OCI-LY1 (cell line): Measurements from ENCODE around the gene SDR42E2.
"Not testable (repeated sequence)": the region's sequence is repeated elsewhere in the genome, so short reads cannot be mapped to it uniquely, and the experiment has no call there.

Experiments used
- H2AFZ ChIP-seq: fragments of 200-600 bp; sonication (generic), shearing (Covaris generic); 2 replicates; pipeline ENCODE4 v1.6.0; 2014; ENCODE audit warnings: antibody characterized with exemption, mild to moderate bottlenecking, low read length
- H3F3A ChIP-seq: fragments of 200-600 bp; sonication (generic), shearing (Covaris generic); 2 replicates; pipeline ENCODE4 v1.6.0; 2014; ENCODE audit warnings: mild to moderate bottlenecking, antibody characterized with exemption, low read length, moderate library complexity; ENCODE audit not compliant: insufficient read depth
- H3K27ac ChIP-seq: fragments of 200-600 bp; sonication (generic); 2 replicates; pipeline ENCODE4 v1.5.1; 2014; ENCODE audit warnings: low read length, mixed run types, mild to moderate bottlenecking, low read depth; ENCODE audit not compliant: poor library complexity, severe bottlenecking
- H3K27me3 ChIP-seq: fragments of 200-600 bp; sonication (generic); 2 replicates; pipeline ENCODE4 v1.6.0; 2014; ENCODE audit warnings: antibody characterized with exemption, mild to moderate bottlenecking, low read length, moderate library complexity; ENCODE audit not compliant: insufficient read depth
- H3K36me3 ChIP-seq: fragments of 200-600 bp; sonication (generic); 2 replicates; pipeline ENCODE4 v1.6.1; 2014; ENCODE audit warnings: mild to moderate bottlenecking, antibody characterized with exemption, low read length, moderate library complexity, mixed read lengths; ENCODE audit not compliant: insufficient read depth
- H3K4me1 ChIP-seq: fragments of 200-600 bp; sonication (generic); 2 replicates; pipeline ENCODE4 v1.5.1; 2014; ENCODE audit warnings: mild to moderate bottlenecking, low read length, moderate library complexity; ENCODE audit not compliant: insufficient read depth, severe bottlenecking
- H3K4me2 ChIP-seq: fragments of 200-600 bp; sonication (generic), shearing (Covaris generic); 2 replicates; pipeline ENCODE4 v1.6.1; 2014; ENCODE audit warnings: low read length
- H3K4me3 ChIP-seq: fragments of 200-600 bp; sonication (generic); 2 replicates; pipeline ENCODE4 v1.5.1; 2014; ENCODE audit warnings: low read length, low read depth, mild to moderate bottlenecking, mixed read lengths; ENCODE audit not compliant: poor library complexity, severe bottlenecking
- H3K79me2 ChIP-seq: fragments of 200-600 bp; shearing (Covaris generic); 2 replicates; pipeline ENCODE4 v1.6.1; 2016; ENCODE audit warnings: mixed run types, low read length, mixed read lengths; ENCODE audit not compliant: insufficient read depth
- H3K9ac ChIP-seq: fragments of 200-600 bp; sonication (generic), shearing (Covaris generic); 2 replicates; pipeline ENCODE4 v1.6.1; 2014; ENCODE audit warnings: mild to moderate bottlenecking, low read length, mixed read lengths
- H3K9me2 ChIP-seq: fragments of 200-600 bp; sonication (generic), shearing (Covaris generic); 2 replicates; pipeline ENCODE4 v1.6.1; 2014; ENCODE audit warnings: low read depth, mild to moderate bottlenecking, low read length, mixed read lengths
- H3K9me3 ChIP-seq: fragments of 200-600 bp; shearing (Covaris generic); 2 replicates; pipeline ENCODE4 v1.6.1; 2014; ENCODE audit warnings: low read length, mixed read lengths
- H4K20me1 ChIP-seq: fragments of 200-600 bp; sonication (generic), shearing (Covaris generic); 2 replicates; pipeline ENCODE4 v1.6.0; 2016; ENCODE audit warnings: mild to moderate bottlenecking, low read length; ENCODE audit not compliant: insufficient read depth
- CTCF ChIP-seq: fragments of 200-600 bp; sonication (generic), shearing (Covaris generic); IDR thresholded peaks from 2 replicates; pipeline ENCODE4 v1.5.1; 2017; ENCODE audit warnings: mild to moderate bottlenecking, antibody characterized with exemption, low read length, moderate library complexity, mixed read lengths
- EZH2 ChIP-seq: fragments of 200-600 bp; sonication (generic), shearing (Covaris generic); IDR thresholded peaks from 2 replicates; pipeline ENCODE4 v1.8.0; 2017; ENCODE audit warnings: borderline replicate concordance, mixed run types, mild to moderate bottlenecking, antibody characterized with exemption, low read length, moderate library complexity, mixed read lengths

Gene SDR42E2

GRCh38 chr16:22216191-22216831, 54.0 kb downstream of the SDR42E2 start:
- peaks cover 38% of the 10 kb centered on the region for H3K36me3 ChIP-seq
- H3K9me2 ChIP-seq = no peaks in the 10 kb centered on the region
- peaks cover 37% of the 10 kb centered on the region for H3K4me1 ChIP-seq
- peak overlapping the region; percentile 14; the same call in 1 of the 2 replicates for H3K9ac ChIP-seq
- no peaks in the 10 kb centered on the region for H3K27me3 ChIP-seq
- no peaks in the 10 kb centered on the region for H3F3A ChIP-seq
- peak overlapping the region; percentile 55 for H3K4me2 ChIP-seq
- TF ChIP-seq CTCF (no peak), EZH2 (no peak)
- H3K9me3 ChIP-seq = no peaks in the 10 kb centered on the region
- no peak overlapping the region for H2AFZ ChIP-seq
- no peak overlapping the region for H3K4me3 ChIP-seq
- H4K20me1 ChIP-seq = no peaks in the 10 kb centered on the region
- H3K79me2 ChIP-seq = 0 out of 2 replicates have a peak, but pooled peaks cover 6% of the 10 kb centered on the region
- peak overlapping the region; percentile 89 for H3K27ac ChIP-seq

- peak overlapping the region; percentile 89 for H3K27ac ChIP-seq
Measured at GRCh38 chr16:22216832-22217225, 54.5 kb downstream of the SDR42E2 start.

GRCh38 chr16:22217890-22218730, 55.8 kb downstream of the SDR42E2 start:
- H2AFZ ChIP-seq = no peak overlapping the region
- H3K4me2 ChIP-seq = peak overlapping the region; percentile 9; the same call in 1 of the 2 replicates
- no peaks in the 10 kb centered on the region for H4K20me1 ChIP-seq
- H3K27me3 ChIP-seq = no peaks in the 10 kb centered on the region
- H3K4me1 ChIP-seq = peaks cover 37% of the 10 kb centered on the region
- H3K9me3 ChIP-seq = no peaks in the 10 kb centered on the region
- no peaks in the 10 kb centered on the region for H3F3A ChIP-seq
- no peak overlapping the region for H3K4me3 ChIP-seq
- no peak overlapping the region for H3K9ac ChIP-seq
- peaks cover 29% of the 10 kb centered on the region for H3K36me3 ChIP-seq
- 0 out of 2 replicates have a peak, but pooled peaks cover 6% of the 10 kb centered on the region for H3K79me2 ChIP-seq
- TF ChIP-seq EZH2 (no peak), CTCF (no peak)
- H3K9me2 ChIP-seq = no peaks in the 10 kb centered on the region
- H3K27ac ChIP-seq = peak overlapping the region; percentile 41

More at GRCh38 chr16:22216832-22217225, 54.5 kb downstream of the SDR42E2 start:
- H3K9me2 ChIP-seq, H3K4me3 ChIP-seq, H4K20me1 ChIP-seq, H3F3A ChIP-seq, H3K9ac ChIP-seq, H3K4me2 ChIP-seq, H3K9me3 ChIP-seq, H3K27me3 ChIP-seq, H3K79me2 ChIP-seq, H2AFZ ChIP-seq: not testable (repeated sequence)
- peaks cover 33% of the 10 kb centered on the region for H3K36me3 ChIP-seq
- peaks cover 37% of the 10 kb centered on the region for H3K4me1 ChIP-seq
